MG63 (cell line): ENCODE results near the gene BOD1L2. TPM values are rescaled to one million over a fixed set of nuclear protein-coding genes. Genes with fewer than 3 reads are reported as not detected.

ENCODE experiments used
- DNase-seq: peaks from one replicate; pipeline ENCODE4 v3.0.0-alpha.2; 2020
- H3K27me3 ChIP-seq: fragments of 250-450 bp; sonication (Bioruptor Pico); 2 replicates; pipeline ENCODE4 v1.5.1; 2020; ENCODE audit warnings: mild to moderate bottlenecking, moderate library complexity
- H3K36me3 ChIP-seq: fragments of 250-450 bp; sonication (Bioruptor Pico); 2 replicates; pipeline ENCODE4 v1.5.1; 2020; ENCODE audit warnings: mild to moderate bottlenecking, moderate library complexity
- H3K4me3 ChIP-seq: fragments of 250-450 bp; sonication (Bioruptor Pico); 2 replicates; pipeline ENCODE4 v1.5.1; 2020; ENCODE audit warnings: mild to moderate bottlenecking, moderate library complexity
- H3K9me3 ChIP-seq: fragments of 250-450 bp; sonication (Bioruptor Pico); 2 replicates; pipeline ENCODE4 v1.5.1; 2020; ENCODE audit warnings: mild to moderate bottlenecking, moderate library complexity
- total RNA-seq: library from RNA; depleted of rRNA; stranded (reverse); fragments of >200 nt; shearing (Covaris generic); gene quantifications from 2 replicates; pipeline ENCODE4 v1.2.3, GENCODE V29; 2014; ENCODE audit warnings: low replicate concordance; rRNA removed

Gene BOD1L2
- total RNA-seq, result not detected in 2 replicates

DNA sequence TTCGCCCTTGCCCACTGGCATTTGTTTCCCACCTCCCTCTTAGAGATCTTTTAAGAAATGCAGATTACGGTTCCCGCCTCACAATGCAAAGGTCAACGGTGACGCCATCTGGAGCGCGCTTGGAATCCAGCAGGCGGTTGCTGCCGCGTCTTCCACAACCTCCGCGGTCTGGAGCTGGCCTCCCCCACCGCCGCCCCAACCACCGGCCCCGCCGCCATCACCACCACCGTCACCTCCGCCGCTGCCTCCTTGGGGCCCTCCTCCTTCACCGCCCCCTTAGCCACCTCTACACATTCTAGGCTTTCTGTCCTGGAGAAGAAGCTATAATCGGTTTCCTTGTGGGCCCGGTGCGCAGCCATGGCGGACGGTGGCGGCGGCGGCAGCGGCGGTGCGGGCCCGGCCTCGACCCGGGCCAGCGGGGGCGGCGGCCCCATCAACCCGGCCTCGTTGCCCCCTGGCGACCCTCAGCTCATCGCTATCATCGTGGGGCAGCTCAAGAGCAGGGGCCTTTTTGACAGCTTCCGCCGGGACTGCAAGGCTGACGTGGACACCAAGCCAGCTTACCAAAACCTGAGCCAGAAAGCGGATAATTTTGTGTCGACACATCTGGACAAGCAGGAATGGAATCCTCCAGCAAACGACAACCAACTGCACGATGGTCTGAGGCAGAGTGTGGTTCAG lies at the start of gene BOD1L2:
Gene BOD1L2, plus strand, starts transcription at position 132 of the 681 bp plus-strand sequence. Its CDS starts 226 bp downstream, at position 358.
- Histone ChIP-seq H3K27me3 (no peaks in the 10 kb centered on the region), H3K36me3 (no peaks in the 10 kb centered on the region), H3K9me3 (no peaks in the 10 kb centered on the region), H3K4me3 (no peak within 1 kb of the TSS)
- DNase-seq, result no peak

DNA sequence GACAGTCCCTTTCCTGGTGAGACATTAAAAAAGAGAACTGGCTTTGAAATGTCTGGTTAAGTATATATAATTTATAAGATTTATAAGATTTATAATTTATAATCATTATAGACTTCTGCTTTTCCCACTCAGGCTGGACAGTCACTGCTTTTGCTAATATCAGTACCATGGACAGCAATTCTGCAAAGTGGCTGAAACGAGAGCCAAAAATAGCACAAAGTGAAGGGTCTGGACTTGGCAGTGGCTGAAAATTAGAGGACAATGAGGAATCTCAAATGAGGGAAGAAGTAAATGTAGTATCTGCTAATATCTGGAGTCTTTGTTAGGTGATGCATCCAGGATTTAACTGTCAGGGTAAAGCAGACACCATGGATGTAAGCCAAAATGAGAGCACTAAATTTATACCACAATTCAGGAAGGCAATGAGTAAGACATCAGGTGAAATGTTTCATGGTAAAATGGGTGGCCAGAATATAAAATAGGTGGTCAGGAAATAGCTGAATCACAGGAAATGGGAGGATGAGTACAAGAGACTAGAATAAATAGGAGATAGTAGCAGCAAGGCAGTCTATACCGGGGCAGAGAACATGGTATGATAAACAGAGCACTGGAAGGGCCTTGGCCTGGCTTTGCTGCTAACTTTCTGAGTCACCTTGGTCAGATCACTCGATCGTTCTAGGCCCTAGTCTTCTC lies 39.6 kb upstream of the BOD1L2 start:
- DNase-seq, result no peak
- H3K4me3 ChIP-seq, result no peak overlapping the region
- H3K9me3 ChIP-seq, result no peaks in the 10 kb centered on the region
- H3K36me3 ChIP-seq, result no peaks in the 10 kb centered on the region
- no peaks in the 10 kb centered on the region for H3K27me3 ChIP-seq

GRCh38 chr18:57110290-57110689 lies 36.6 kb upstream of the BOD1L2 start:
- Histone ChIP-seq H3K9me3 (no peaks in the 10 kb centered on the region), H3K4me3 (no peak overlapping the region), H3K36me3 (no peaks in the 10 kb centered on the region), H3K27me3 (no peaks in the 10 kb centered on the region)
- no peak for DNase-seq

- H3K27me3 ChIP-seq, result no peaks in the 10 kb centered on the region
- H3K36me3 ChIP-seq, result no peaks in the 10 kb centered on the region
- DNase-seq, result no peak
- no peak overlapping the region for H3K4me3 ChIP-seq
- no peaks in the 10 kb centered on the region for H3K9me3 ChIP-seq
Measured at GRCh38 chr18:57113799-57114420, 33.0 kb upstream of the BOD1L2 start.

- Histone ChIP-seq H3K4me3 (no peak overlapping the region), H3K27me3 (no peaks in the 10 kb centered on the region), H3K36me3 (no peaks in the 10 kb centered on the region), H3K9me3 (no peaks in the 10 kb centered on the region)
- no peak for DNase-seq
Measured at GRCh38 chr18:57116598-57117132, 30.2 kb upstream of the BOD1L2 start.

DNA sequence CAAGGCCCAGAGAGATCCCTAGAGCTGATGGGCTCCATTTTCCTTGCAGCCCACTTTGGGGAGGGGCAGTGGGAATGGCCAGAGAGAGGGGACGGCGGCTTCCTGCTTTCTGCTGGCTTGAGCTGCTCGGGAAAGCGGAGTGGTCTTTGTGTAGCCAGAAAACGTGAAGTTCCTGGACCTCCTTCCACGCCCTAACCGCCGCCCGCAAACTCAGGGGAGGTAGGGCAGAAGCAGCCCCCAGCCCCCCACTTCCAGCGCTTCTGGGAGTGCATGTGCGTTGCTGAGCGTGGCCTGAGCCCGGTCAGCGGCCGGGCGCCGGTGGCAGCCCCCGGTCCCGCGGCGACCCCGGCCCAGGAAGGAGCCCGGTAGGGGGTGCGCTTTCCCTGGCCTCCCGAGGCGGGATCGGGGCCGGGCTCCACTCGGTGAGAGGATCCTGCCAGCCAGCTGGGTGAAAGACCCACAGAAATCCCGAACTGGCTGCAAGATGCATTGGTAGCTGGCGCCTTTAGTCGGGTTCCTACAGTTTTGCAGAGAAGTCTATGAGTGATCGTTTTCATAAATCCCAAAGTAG lies 25.3 kb upstream of the BOD1L2 start:
- Histone ChIP-seq H3K27me3 (no peaks in the 10 kb centered on the region; the same call in 1 of the 2 replicates), H3K9me3 (no peaks in the 10 kb centered on the region), H3K4me3 (no peak overlapping the region), H3K36me3 (no peaks in the 10 kb centered on the region)
- DNase-seq, result no peak

GRCh38 chr18:57122936-57123510 lies 23.9 kb upstream of the BOD1L2 start:
- DNase-seq, result no peak
- Histone ChIP-seq H3K27me3 (no peaks in the 10 kb centered on the region; the same call in 1 of the 2 replicates), H3K9me3 (no peaks in the 10 kb centered on the region), H3K4me3 (no peak overlapping the region), H3K36me3 (no peaks in the 10 kb centered on the region)

DNA sequence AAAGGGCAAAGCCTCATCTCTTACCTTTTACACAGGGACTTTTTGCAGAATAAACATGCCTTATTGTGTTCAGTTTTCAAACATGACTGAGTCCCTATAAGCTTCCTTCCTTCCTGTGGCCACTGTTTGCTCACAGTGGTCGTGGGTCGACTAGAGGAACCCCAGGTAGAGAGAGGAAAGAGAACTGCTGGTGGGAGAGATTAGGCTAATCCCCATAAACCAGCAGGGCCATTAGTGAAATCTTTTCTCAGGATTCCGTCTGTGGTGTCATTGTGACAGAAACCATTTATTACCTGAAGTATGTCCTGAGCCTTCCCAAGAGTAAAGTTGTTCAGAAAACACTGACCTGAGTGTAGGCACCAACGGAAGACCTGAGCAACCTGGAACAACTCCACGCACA lies 21.3 kb upstream of the BOD1L2 start:
- H3K36me3 ChIP-seq, result no peaks in the 10 kb centered on the region
- H3K9me3 ChIP-seq, result no peaks in the 10 kb centered on the region
- no peak for DNase-seq
- H3K27me3 ChIP-seq, result no peaks in the 10 kb centered on the region; the same call in 1 of the 2 replicates
- H3K4me3 ChIP-seq, result no peak overlapping the region

GRCh38 chr18:57128220-57128932 lies 18.5 kb upstream of the BOD1L2 start:
- no peak for DNase-seq
- H3K36me3 ChIP-seq, result no peaks in the 10 kb centered on the region
- no peak overlapping the region for H3K4me3 ChIP-seq
- no peaks in the 10 kb centered on the region for H3K27me3 ChIP-seq
- no peaks in the 10 kb centered on the region for H3K9me3 ChIP-seq

- Histone ChIP-seq H3K9me3 (no peaks in the 10 kb centered on the region), H3K27me3 (no peaks in the 10 kb centered on the region), H3K4me3 (no peak overlapping the region), H3K36me3 (no peaks in the 10 kb centered on the region)
- DNase-seq, result no peak
Measured at GRCh38 chr18:57131101-57131500, 15.8 kb upstream of the BOD1L2 start.

DNA sequence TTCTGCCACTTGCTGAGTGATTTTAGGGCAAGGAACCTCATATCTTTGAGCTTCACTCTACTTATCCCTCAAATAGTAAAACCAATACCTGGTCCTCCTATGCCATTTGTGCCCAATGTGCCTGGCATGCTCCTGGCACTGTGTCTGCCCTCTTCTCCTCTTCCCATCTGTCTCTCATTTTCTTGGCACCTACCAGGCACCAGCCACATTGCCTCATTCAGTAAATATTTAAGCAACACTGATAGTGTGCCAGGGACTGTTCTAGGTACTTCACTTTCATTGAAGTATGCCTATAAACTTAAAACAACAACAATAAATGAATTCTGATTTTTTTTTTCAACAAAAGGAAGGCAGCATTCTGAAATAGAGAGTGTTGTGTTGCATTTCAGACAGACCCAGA lies 15.1 kb upstream of the BOD1L2 start:
- no peaks in the 10 kb centered on the region for H3K9me3 ChIP-seq

DNA sequence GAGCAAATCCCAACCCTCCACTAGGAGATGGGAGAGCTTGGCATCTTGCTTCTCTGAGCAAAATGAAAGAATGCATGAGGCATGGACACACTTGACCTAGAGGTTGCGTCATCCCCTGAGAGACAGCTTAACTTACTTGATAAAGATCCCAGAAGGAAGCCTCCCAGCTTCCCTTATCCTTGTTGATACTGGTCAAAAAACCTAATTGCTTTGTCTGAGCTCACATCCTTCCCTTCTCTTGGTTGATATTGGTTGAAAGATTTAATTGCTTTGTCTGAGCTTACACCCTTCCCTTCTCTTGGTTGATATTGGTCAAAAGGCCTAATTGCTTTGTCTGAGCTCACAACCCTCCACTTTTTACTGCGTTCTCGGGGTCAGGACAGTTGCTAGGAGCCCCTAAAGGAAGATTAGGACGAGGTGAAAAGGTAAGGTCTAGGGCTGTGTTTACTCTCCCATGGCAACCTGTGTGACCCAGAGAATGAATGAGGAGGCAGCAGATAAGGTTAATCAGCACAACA lies 12.2 kb upstream of the BOD1L2 start:
- no peak for DNase-seq

More for the DNA sequence above, 15.1 kb upstream of the BOD1L2 start:
- no peaks in the 10 kb centered on the region for H3K27me3 ChIP-seq
- H3K36me3 ChIP-seq, result no peaks in the 10 kb centered on the region
- no peak overlapping the region for H3K4me3 ChIP-seq
- DNase-seq, result no peak

GRCh38 chr18:57135699-57136098 lies 11.2 kb upstream of the BOD1L2 start:
- no peak for DNase-seq

More for the DNA sequence above, 12.2 kb upstream of the BOD1L2 start:
- no peaks in the 10 kb centered on the region for H3K27me3 ChIP-seq
- no peaks in the 10 kb centered on the region for H3K9me3 ChIP-seq
- no peak overlapping the region for H3K4me3 ChIP-seq
- no peaks in the 10 kb centered on the region for H3K36me3 ChIP-seq

DNA sequence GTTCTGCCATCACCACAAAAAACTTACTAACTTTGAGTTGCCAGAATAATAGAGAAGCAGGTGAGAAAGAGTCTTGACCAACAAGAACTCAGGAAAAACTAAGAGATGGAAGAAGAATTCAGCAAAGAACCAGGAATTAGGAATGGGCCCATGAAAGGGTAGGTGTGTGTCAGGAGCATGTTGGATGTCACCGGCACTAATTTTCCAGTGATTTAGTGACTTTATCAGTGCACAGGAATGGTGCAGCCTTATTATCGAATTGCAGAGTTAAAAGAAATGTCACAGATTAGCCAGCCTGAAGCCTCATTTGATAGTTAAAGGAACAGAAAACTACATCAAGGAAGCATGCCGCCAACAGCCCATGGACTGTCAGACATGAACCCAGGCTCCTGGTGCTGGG lies 9.0 kb upstream of the BOD1L2 start:
- no peaks in the 10 kb centered on the region for H3K36me3 ChIP-seq
- DNase-seq, result no peak
- no peaks in the 10 kb centered on the region for H3K9me3 ChIP-seq
- H3K27me3 ChIP-seq, result no peaks in the 10 kb centered on the region
- no peak overlapping the region for H3K4me3 ChIP-seq

More at GRCh38 chr18:57135699-57136098, 11.2 kb upstream of the BOD1L2 start:
- H3K9me3 ChIP-seq, result no peaks in the 10 kb centered on the region
- H3K27me3 ChIP-seq, result no peaks in the 10 kb centered on the region
- H3K4me3 ChIP-seq, result no peak overlapping the region
- no peaks in the 10 kb centered on the region for H3K36me3 ChIP-seq

- Histone ChIP-seq H3K36me3 (no peaks in the 10 kb centered on the region), H3K27me3 (no peaks in the 10 kb centered on the region), H3K4me3 (no peak overlapping the region), H3K9me3 (no peaks in the 10 kb centered on the region)
- no peak for DNase-seq
Measured at GRCh38 chr18:57141208-57142129, 5.4 kb upstream of the BOD1L2 start.
